NCI-H69 (cell line): ENCODE data around the gene ADI1.

Experiments
- DNase-seq: peaks from one replicate; lab custom pipeline; 2025; lab: John Stamatoyannopoulos, UW

The ADI1 gene

GRCh38 chr2:3519255-3520205 is at the start of gene ADI1:
Gene ADI1 (minus strand): TSS chr2:3519531. CDS start chr2:3519487, 44 bp downstream.
- peak; percentile 78 for DNase-seq

DNA sequence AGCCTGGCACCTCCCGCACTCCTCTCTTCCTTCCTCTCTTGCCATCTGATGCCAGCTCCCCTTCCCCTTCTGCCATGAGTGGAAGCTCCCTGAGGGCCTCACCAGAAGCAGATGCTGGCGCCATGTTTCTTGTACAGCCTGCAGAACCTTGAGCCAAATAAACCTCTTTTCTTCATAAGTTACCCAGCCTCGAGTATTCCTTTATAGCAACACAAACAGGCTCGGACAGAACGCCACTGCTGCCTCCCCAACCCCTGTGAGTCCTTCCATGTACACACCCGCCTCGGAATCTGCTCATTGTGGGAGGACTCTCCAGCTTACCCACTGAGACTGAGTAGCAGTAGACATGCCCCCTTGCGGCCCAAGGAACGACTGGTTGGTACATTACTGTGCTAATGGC is 47.5 kb upstream of the ADI1 start:
- DNase-seq: no peak

DNA sequence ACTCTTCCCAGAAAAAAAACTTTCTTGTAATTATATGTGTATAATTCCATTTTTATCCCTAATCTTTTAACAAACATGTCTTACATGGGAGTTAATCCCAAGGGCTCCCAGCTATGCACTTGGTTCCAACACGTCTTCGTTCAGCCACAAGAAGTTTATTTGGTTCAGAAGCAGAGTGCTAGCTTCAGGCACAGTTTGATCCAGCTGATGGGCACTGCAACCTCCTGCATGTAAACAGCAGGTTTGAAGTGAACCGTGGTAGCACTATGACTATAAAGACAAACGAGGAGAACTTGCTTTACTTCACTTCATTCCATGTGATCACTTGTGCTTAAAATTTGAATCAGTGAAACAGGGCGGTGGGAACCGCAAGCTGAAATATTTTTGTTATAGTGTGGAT is 45.8 kb upstream of the ADI1 start:
- DNase-seq: no peak

GRCh38 chr2:3563521-3563976 is 44.2 kb upstream of the ADI1 start:
- DNase-seq: no peak

GRCh38 chr2:3558205-3559014 is 39.1 kb upstream of the ADI1 start, which contains the start of gene RNASEH1:
Gene RNASEH1 (minus strand): TSS chr2:3558333. CDS start chr2:3558260, 73 bp downstream.
- peak; percentile 96 for DNase-seq

GRCh38 chr2:3557639-3558204 is 38.4 kb upstream of the ADI1 start:
- no peak for DNase-seq

DNA sequence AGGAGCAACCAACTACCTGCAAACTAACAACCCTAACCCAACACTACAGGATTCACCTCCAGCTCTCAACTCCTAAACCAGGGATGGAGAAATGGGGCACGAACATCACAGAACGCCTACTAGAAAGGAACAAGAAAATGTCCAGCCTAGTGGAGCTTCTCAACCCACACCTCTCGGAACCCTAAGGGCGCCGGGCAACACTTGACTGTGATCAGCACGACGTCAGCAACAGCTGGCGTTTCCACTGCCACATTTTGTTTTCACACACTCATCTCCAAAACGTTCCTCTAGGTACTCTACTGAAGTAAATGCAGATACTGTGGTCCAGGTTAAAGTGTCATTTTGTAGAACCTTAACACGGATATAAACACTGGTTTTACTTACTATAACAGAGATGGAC is 34.6 kb upstream of the ADI1 start:
- no peak for DNase-seq

- no peak for DNase-seq
Measured at GRCh38 chr2:3547915-3548314, 28.6 kb upstream of the ADI1 start.

GRCh38 chr2:3545788-3546478 is 26.6 kb upstream of the ADI1 start:
- DNase-seq: no peak

DNA sequence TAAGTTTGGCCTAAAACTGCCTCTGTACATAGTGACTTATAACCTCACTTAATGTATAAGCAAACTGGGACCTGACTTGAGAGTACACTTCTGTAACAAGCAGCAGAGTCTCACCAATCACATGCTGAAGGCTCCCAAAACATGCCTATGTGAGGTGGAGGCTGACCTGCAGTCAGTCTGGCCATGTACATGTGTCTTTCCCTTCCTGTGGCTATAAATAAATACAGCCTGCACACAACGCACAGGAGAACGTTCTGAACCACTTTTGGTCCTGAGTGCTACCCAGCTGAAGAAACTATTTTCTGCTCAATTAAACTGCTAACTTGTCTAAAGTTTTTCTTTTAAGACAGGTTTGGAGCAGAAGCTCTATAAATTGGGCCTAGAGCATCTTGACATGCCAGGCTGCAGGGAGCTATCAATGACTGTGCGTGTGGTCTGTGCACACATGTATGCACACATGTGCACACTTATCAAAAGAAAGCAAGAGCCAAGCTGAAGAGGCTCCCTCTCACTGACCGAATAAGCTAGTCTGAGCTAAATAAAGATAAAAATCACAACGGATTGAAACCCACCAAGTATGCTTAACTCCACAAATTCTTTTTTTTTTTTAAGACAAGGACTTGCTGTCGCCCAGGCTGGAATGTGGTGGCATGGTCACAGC is 23.8 kb upstream of the ADI1 start:
- DNase-seq: no peak

DNA sequence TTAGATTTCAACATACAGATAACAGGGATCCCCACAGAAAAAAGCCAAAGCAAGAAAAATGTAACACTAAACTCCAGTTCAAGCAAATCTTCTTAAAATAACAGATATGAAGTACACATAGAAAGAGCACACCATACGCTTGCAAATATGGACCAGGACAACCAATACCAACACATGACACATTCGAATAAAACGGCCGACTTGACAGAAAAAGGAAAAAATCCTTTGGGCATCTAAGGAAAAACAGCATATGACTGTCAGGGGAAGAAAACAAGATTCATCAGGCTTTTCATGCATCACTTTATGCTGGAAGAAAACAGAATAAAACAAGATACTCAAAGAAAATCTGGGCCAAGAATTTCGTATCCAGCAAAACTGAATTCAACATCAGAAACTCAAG is 22.8 kb upstream of the ADI1 start:
- DNase-seq: no peak

- DNase-seq: no peak
Measured at GRCh38 chr2:3539836-3540235, 20.5 kb upstream of the ADI1 start.

GRCh38 chr2:3536682-3537632 is 17.6 kb upstream of the ADI1 start:
- DNase-seq: no peak

DNA sequence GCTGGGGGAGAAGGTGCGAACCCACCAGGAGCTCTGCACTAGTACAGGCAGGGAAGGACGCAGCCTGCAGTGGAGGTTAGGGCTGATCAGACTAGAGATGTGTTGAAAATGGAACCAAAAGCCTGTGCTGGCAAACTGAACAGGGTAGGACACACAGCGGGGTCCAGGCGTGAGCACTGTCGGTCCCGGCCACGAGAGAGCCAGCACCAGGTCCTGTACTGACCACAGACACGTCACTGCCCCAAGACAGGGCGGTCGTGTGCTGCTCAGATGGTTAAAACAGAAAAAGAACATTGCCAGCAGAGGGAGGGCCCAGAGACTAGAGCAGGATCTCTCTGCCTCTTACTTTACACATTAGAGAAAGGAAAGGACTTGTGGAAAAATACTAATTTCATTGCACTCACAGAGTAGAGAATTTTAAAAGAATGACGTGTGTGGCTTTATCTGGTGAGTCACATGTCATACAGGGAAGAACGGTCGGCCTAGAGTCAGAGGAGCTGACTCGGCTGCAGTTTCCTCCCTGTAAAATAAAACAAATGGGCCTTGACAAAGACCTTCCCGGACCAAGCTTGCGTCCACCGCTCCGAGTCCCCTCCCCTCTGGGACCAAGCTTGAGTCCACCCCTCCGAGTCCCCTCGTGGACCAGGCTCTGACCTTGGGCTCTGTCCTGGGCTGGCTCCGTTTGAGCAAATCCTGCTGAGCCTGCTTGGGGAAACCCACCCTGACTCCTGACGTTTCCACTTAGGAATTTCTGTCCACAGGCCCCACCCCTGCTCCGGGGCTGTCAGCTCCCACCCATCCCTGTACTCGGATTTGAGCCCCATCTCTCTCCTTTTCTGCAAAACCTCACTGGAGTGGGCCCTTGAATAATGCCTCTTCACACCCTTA is 16.7 kb upstream of the ADI1 start:
- no peak for DNase-seq

DNA sequence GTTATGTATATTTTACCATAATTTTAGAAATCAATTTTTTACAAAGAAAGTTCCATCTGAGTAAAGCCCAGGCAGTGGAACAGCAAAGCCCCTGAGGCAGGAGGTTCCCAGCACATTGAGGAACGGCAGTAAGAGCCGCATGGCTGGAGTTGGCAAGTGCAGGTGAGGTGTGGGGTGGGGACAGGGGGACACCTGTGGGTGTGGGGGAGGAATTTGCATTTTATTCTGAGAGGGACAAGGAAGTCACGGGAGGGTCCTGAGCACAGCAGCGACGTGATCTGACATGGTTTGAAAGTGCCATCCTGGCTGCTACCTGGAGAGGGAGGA is 16.1 kb upstream of the ADI1 start:
- DNase-seq: no peak

DNA sequence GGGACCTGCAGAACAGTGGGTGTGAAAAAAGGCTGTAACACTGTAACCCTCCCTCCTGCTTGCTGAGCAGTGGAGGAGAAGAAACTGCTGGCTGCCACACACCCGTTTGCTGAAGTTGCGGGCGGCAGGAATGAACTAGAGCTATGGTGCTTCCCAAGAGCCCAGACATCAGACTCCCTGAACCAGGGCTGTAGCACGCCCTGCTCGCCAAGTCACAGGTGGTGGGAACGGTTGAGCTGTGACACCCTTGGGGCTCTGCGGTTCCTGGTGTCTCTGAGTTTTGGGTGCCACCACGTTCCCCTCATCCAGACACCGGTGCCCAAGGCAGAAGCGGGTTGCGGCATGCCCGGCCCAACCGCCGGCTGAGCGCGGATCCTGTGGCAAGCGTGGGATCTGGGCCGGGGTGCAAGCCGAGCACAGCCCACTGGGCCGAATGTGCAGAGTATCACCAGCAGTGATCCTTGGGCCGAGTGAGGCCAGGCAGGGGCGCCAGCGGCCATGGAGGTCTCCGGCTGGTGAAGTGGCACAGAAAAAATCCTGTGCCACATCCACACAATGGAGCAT is 15.0 kb upstream of the ADI1 start:
- DNase-seq: no peak

- DNase-seq: no peak
Measured at GRCh38 chr2:3533836-3534235, 14.5 kb upstream of the ADI1 start.

GRCh38 chr2:3532941-3533340 is 13.6 kb upstream of the ADI1 start:
- no peak for DNase-seq
